Panc1 (cell line): Measurements from ENCODE around the gene IL11RA. TPM values are rescaled to one million over a fixed set of nuclear protein-coding genes. Genes with fewer than 3 reads are reported as not detected.

Source experiments
- ATAC-seq: fragments of 200-7000 bp; cut with Tn5 transposase; 2 replicates; pipeline ENCODE4 v1.9.1; 2020; ENCODE audit warnings: mild to moderate bottlenecking, moderate library complexity
- BruUV-seq: library from RNA; stranded (reverse); fragments of 400-500 nt; replicated peaks from 2 replicates; lab custom pipeline; 2021; lab: Mats Ljungman, UMichigan
- CTCF ChIA-PET: fragments of 300-600 bp; sonication (Branson Sonifier 250); formaldehyde crosslinking; loops from one replicate; lab custom pipeline; 2022; ENCODE audit warnings: antibody characterized with exemption; lab: Charles Lee
- POLR2A ChIA-PET: fragments of 300-600 bp; sonication (Branson Sonifier 250); formaldehyde crosslinking; loops from one replicate; lab custom pipeline; 2022; ENCODE audit warnings: antibody characterized with exemption; lab: Charles Lee
- DNase-seq: peaks from one replicate; pipeline ENCODE4 v3.0.0-alpha.2; 2010; ENCODE audit warnings: low read depth, low spot score
- H3K27ac ChIP-seq: 2 replicates; pipeline ENCODE4 v1.5.1; 2011; ENCODE audit warnings: mild to moderate bottlenecking, low read length, inconsistent platforms
- H3K27me3 ChIP-seq: fragments of 200-500 bp; sonication (Bioruptor generic); 2 replicates; pipeline ENCODE4 v1.6.0; 2014; ENCODE audit warnings: low read length, inconsistent platforms; ENCODE audit not compliant: control insufficient read depth, insufficient read depth
- H3K36me3 ChIP-seq: fragments of 200-500 bp; sonication (Bioruptor generic); 2 replicates; pipeline ENCODE4 v1.5.1; 2014; ENCODE audit warnings: inconsistent platforms, mild to moderate bottlenecking, low read length, moderate library complexity; ENCODE audit not compliant: control insufficient read depth, insufficient read depth
- H3K4me1 ChIP-seq: 2 replicates; pipeline ENCODE4 v1.5.1; 2011; ENCODE audit warnings: inconsistent platforms, mild to moderate bottlenecking, low read length, moderate library complexity; ENCODE audit not compliant: control insufficient read depth, insufficient read depth
- H3K4me3 ChIP-seq, 2 experiments: 2 replicates each; pipeline ENCODE4 v1.5.1; 2011 to 2012; ENCODE audit warnings: low read depth in 2 of 2, low read length in 2 of 2, mild to moderate bottlenecking in 2 of 2, inconsistent platforms in 1 of 2, moderate library complexity in 1 of 2
- H3K9me3 ChIP-seq: fragments of 200-500 bp; sonication (Bioruptor generic); 2 replicates; pipeline ENCODE4 v1.5.1; 2014; ENCODE audit warnings: low read depth, mild to moderate bottlenecking, inconsistent platforms, low read length, moderate library complexity; ENCODE audit not compliant: control insufficient read depth, insufficient read depth
- CTCF ChIP-seq: fragments of 450-650 bp; IDR thresholded peaks from 2 replicates; pipeline ENCODE4 v1.5.1; 2017; ENCODE audit warnings: mild to moderate bottlenecking
- POLR2AphosphoS5 ChIP-seq: IDR thresholded peaks from 2 replicates; pipeline ENCODE4 v1.6.1; 2012; ENCODE audit warnings: mild to moderate bottlenecking, low read depth, low read length, moderate library complexity
- REST ChIP-seq, 2 experiments: IDR thresholded peaks; 2 replicates each; pipeline ENCODE4 v1.6.1; 2011 to 2012; ENCODE audit warnings: low read depth in 2 of 2, control low read depth in 1 of 2, low read length in 1 of 2, mild to moderate bottlenecking in 1 of 2, moderate library complexity in 1 of 2; ENCODE audit not compliant: insufficient read depth in 1 of 2
- SIN3A ChIP-seq: IDR thresholded peaks from 2 replicates; pipeline ENCODE4 v1.6.1; 2012; ENCODE audit warnings: low read depth, mild to moderate bottlenecking, low read length, moderate library complexity, borderline replicate concordance; ENCODE audit not compliant: insufficient read depth
- TCF7L2 ChIP-seq: IDR thresholded peaks from 2 replicates; pipeline ENCODE4 v1.6.1; 2011; ENCODE audit warnings: mild to moderate bottlenecking, low read depth, low read length, inconsistent platforms
- in situ Hi-C: cut with HindIII; loops from 2 replicates; pipeline ENCODE4 v1.10.0; 2016; ENCODE audit warnings: low sequenced_read_pairs, low pct_unique_long_range_greater_than_20kb
- intact Hi-C: fragments of 100-400 bp; cut with micrococcal nuclease; formaldehyde crosslinking; loops from one replicate; pipeline ENCODE4 v1.10.0; 2022; ENCODE audit not compliant: unreplicated experiment
- total RNA-seq: library from RNA; stranded (reverse); gene quantifications from one replicate; pipeline ENCODE4 v1.2.1, GENCODE V29; 2021; ENCODE audit not compliant: unreplicated experiment

IL11RA gene
- total RNA-seq, 1 experiment from 2014 or later, result 21.6 TPM

- peak overlapping the region; percentile 68 to 80 for H3K4me3 ChIP-seq
- ChIA-PET CTCF (interaction anchor here (0.8 to 1.4 kb wide), 2 partner anchors 19 to 23 kb away, joined by 3 to 6 read pairs; no protein-coding TSS in a partner anchor), POLR2A (no interaction called here)
- TF ChIP-seq REST (IDR thresholded peaks at IDR 0.05; ENCODE audit: insufficient read depth in 1 of 2, low read depth in 2 of 2, low read length in 1 of 2), result no peak
- TF ChIP-seq TCF7L2, result no peak
- no peak for TF ChIP-seq POLR2AphosphoS5
- TF ChIP-seq CTCF, result no peak
- no peak for TF ChIP-seq SIN3A
- H3K27me3 ChIP-seq, result no peaks in the 10 kb centered on the region
- peaks cover 16% of the 10 kb centered on the region for H3K4me1 ChIP-seq
- in situ Hi-C loops, result no loop called here
- intact Hi-C loops, result no loop called here
- no peak for DNase-seq
- TSS peak; percentile 73 for BruUV-seq
- peak overlapping the region; percentile 96 for H3K27ac ChIP-seq
- H3K36me3 ChIP-seq, result no peaks in the 10 kb centered on the region
- no peaks in the 10 kb centered on the region for H3K9me3 ChIP-seq
- ATAC-seq, result peak; percentile 15
These were observed 40.7 kb upstream of the IL11RA start for GRCh38 chr9:34611251-34611810.

GRCh38 chr9:34611811-34612787 lies 39.9 kb upstream of the IL11RA start, which contains the start of gene RPP25L:
Gene RPP25L, minus strand, starts transcription at chr9:34612097. Its CDS starts 801 bp downstream, at chr9:34611296.
- DNase-seq (no peak), ATAC-seq (peak; percentile 94)
- CTCF ChIA-PET, result interaction anchor here (0.5 to 1.4 kb wide), 3 partner anchors 22 to 90 kb away, joined by 3 to 6 read pairs (median 3); no protein-coding TSS in a partner anchor
- TF ChIP-seq SIN3A, result no peak
- TF ChIP-seq REST (IDR thresholded peaks at IDR 0.05; ENCODE audit: insufficient read depth in 1 of 2, low read depth in 2 of 2, low read length in 1 of 2), result no peak
- peak; percentile 93 for TF ChIP-seq POLR2AphosphoS5
- Histone ChIP-seq H3K27ac (peak within 1 kb of the TSS; percentile 96), H3K4me1 (peaks cover 16% of the 10 kb centered on the region), H3K4me3 (peak within 1 kb of the TSS; percentile 68 to 80), H3K36me3 (no peaks in the 10 kb centered on the region), H3K9me3 (no peaks in the 10 kb centered on the region), H3K27me3 (no peaks in the 10 kb centered on the region)
- intact Hi-C loops, result no loop called here
- in situ Hi-C loops, result no loop called here
- POLR2A ChIA-PET, result interaction anchor here (0.8 kb wide), 1 partner anchor 24 kb away, joined by 9 read pairs; no protein-coding TSS in a partner anchor
- BruUV-seq, result no TSS peak
